Activated CD8-positive, alpha-beta memory T cell treated with anti-CD3 and anti-CD28 coated beads for 36 hours (primary cell): Measurements from ENCODE around the gene KCNMA1. TPM values are rescaled to one million over a fixed set of nuclear protein-coding genes. Genes with fewer than 3 reads are reported as not detected.
"Not testable (repeated sequence)": the region's sequence is repeated elsewhere in the genome, so short reads cannot be mapped to it uniquely, and the experiment has no call there.

Source experiments
- CTCF ChIA-PET: fragments of 350-600 bp; sonication (Branson Sonifier 250); formaldehyde crosslinking; loops from one replicate; lab custom pipeline; 2021; ENCODE audit warnings: antibody characterized with exemption; lab: Charles Lee
- POLR2A ChIA-PET: fragments of 350-600 bp; sonication (Branson Sonifier 250); formaldehyde crosslinking; loops from one replicate; lab custom pipeline; 2021; ENCODE audit warnings: antibody characterized with exemption; lab: Charles Lee
- total RNA-seq, 2 experiments: library from RNA; stranded (reverse); gene quantifications; one replicate each; pipeline ENCODE4 v1.2.3, GENCODE V29; 2021

The KCNMA1 gene
- total RNA-seq, 2 experiments from 2014 or later: not detected

DNA sequence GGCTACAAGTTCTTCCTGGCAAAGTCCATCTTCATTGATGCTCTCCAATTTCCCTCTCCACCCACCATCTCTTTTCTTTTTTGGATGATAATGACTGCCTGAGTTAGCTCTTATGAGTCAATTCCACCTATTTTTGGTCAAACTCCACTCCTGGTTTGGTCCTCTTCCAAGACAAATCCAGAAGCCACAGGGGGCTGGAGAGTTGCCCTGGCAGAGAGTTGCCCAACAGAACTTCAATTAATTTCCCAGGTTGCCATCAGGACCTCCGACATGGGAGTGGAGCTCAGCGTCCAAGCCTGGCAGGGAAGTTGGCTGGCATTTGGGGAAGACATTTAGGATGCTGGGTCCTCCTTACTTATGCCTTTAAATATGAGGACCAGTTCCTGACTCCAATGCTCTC lies 29.2 kb upstream of the KCNMA1 start:
- POLR2A ChIA-PET: no interaction called here
- CTCF ChIA-PET: no interaction called here

DNA sequence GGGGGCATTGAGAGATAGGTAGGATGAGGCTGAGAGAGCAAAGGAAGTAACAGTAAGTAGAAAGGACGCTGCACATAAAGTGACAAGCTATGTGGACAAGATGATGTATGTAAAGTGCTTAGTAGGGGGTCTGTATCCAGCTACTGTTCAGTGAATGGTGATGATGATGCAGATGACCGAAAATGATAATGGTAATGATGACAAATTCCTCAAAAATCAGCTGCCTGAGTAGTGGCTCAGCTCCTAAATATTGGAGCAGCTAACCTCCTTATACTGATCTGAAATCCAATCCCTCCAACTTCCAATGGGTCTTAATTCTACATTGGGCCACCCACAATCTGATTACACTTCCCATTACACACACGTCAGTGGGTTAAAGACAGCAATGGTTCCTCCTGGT lies 27.1 kb upstream of the KCNMA1 start:
- ChIA-PET CTCF (no interaction called here), POLR2A (no interaction called here)

GRCh38 chr10:77664008-77664407 lies 26.4 kb upstream of the KCNMA1 start:
- POLR2A ChIA-PET: no interaction called here
- CTCF ChIA-PET: no interaction called here

GRCh38 chr10:77661674-77662073 lies 24.1 kb upstream of the KCNMA1 start:
- ChIA-PET CTCF (no interaction called here), POLR2A (no interaction called here)

DNA sequence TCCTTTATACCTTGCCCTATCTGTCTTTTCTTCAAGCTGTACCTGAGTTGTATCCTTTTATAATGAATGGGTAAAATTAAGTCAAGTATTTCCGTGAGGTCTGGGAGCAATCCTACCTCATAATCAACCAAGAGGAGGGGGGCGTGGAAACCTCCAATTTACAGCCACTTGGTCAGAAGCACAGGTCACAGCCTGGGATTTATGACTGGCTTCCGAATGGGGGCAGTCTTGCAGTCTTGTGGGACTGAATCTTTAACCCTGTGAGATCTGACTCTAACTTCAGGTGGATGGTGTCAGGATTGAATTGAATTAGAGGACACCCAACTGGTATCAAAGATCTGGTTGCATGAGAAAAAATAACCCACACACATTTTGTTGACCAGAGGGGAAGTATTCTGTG lies 23.5 kb upstream of the KCNMA1 start:
- POLR2A ChIA-PET: no interaction called here
- CTCF ChIA-PET: no interaction called here

GRCh38 chr10:77659046-77659670 lies 21.6 kb upstream of the KCNMA1 start:
- CTCF ChIA-PET, POLR2A ChIA-PET: not testable (repeated sequence)

DNA sequence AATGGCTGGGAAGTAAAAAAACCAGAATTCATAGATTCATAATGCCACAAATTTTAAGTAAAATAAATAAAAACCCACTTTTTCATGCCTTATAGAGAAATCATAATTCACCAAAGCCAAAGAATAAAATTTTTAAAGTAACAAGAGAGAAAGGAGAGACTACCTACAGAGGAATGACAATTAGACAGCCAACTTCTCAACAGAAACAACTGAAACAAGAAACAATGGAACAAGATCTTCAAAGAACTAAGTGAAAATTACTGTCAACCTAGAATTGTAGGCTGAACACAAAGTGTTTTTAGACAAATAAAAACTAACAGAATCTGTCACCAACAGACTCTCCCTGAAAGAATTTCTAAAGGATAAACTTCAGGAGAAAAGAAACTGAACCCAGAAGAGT lies 15.6 kb upstream of the KCNMA1 start:
- ChIA-PET CTCF (interaction anchor here (1.2 kb wide), 1 partner anchor 12 kb away, joined by 5 read pairs; no protein-coding TSS in a partner anchor), POLR2A (no interaction called here)

GRCh38 chr10:77649333-77650331 lies 12.0 kb upstream of the KCNMA1 start:
- ChIA-PET POLR2A (no interaction called here), CTCF (no interaction called here)

GRCh38 chr10:77648472-77648871 lies 10.9 kb upstream of the KCNMA1 start:
- CTCF ChIA-PET: no interaction called here
- POLR2A ChIA-PET: no interaction called here

DNA sequence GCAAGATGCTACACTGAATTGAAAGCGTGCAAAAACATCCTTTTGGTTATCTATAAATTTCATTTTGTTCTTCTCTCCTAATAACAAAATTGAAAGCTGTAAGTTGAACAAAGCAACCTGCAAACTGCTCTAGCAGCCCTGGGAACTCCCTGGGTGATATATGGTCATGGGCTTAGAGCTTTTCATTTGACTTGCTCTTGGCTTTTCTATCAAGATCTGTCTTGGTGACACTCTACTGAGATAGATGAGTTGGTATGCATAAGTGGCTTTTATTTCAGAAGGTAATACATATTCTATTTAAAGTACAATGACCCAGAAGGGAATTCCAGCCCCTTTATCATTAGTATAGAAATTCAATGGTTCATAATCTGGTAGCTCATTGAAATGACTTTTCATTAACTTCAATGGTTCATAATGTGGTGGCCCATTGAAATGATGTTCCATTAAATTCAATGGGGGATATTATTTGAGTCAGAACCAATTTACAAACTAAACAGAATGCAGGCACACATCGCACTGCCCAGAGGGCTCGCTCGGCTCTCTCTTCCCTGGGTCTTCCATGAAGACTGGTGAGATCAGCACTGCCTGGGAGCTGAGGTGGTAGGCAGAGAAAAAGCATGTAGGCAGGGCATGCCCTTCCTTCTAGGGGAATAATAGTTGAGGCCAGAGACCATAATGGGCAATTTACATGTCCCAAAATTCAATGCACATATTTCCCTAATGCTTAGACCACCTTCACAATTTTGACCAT lies 10.1 kb upstream of the KCNMA1 start:
- ChIA-PET CTCF (no interaction called here), POLR2A (no interaction called here)

DNA sequence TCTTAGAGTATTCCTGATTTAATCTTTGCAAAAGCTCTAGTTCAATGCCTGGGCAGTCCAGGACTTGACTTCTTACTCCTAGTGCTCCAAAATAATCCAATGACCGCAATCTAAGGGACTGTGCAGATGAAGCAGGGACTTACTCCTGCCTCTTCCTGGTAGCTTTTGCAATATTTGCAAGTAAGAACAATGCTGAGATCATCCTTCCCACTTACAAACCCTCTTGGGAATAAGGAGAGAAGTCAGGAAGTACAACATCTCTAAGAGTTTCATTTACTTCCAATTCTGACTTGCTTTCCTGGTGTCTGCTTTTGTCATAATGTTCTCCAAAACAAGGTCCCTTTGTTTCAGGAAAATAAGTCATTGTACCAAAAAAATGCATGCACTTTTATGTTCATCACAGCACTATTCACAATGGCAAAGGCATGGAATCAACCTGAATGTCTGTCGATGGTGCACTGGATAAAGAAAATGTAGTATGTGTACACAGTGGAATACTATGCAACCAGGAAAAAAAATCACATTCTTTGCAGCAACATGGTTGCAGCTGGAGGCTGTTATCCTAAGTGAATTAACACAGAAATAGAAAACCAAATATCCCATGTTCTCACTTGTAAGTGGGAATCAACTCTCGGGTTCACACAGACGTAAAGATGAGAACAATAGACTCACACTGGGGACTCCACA lies 7.1 kb upstream of the KCNMA1 start:
- POLR2A ChIA-PET: no interaction called here
- CTCF ChIA-PET: interaction anchor here (1.0 to 2.1 kb wide), 4 partner anchors 13 to 479 kb away, joined by 3 to 5 read pairs (median 4); no protein-coding TSS in a partner anchor

GRCh38 chr10:77643795-77644468 lies 6.3 kb upstream of the KCNMA1 start:
- CTCF ChIA-PET: interaction anchor here (0.9 to 2.1 kb wide), 5 partner anchors 12 to 484 kb away, joined by 3 to 5 read pairs (median 3); no protein-coding TSS in a partner anchor
- POLR2A ChIA-PET: no interaction called here

DNA sequence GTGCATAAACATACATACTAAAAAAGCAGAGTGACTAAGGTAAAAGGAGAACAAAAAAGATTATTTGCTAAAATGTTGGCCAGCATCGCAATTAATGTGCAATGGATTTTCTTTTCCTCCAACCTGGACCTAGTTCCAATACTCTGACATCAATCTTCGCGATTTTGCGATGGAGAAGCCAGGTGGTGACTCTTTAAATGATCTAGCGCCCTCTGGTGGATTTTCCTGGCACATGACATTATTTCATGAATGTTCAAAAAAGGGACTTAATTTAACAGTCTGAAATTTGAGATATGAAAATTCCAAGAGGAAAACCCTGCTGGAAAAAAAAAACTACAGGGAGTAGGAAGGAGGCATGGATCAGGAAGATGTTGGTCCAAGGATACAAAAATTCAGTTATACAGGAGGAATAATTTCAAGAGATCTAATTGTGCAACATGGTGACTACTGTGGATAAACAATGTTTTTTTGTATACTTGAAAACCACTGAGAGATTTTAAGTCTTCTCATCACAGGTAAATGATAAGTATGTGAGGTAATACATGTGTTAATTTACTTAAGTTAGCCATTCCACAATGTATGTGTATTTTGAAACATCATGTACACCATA lies 4.3 kb upstream of the KCNMA1 start:
- ChIA-PET CTCF (interaction anchor here (0.7 to 2.0 kb wide), 6 partner anchors 11 to 476 kb away, joined by 3 to 12 read pairs (median 4); no protein-coding TSS in a partner anchor), POLR2A (no interaction called here)

DNA sequence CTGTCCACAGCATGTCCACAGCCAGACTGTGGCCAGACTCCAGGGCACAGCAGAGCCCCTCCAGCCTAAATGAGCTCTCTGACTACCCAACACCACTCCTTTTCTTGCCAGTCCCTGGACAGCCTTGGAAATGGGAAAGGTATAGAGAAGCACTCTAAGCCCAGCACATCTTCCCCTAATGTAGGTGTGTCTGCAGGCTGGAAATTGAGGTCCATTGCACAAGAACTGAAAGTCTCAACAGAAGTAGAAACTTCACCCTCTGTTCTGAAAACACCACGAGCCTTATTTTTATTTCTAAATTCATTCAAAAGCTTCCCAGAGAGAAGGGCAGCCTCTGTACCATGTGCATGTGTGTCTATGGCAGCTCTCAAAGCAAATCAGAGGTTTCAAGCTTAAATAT lies 3.7 kb upstream of the KCNMA1 start:
- POLR2A ChIA-PET: no interaction called here
- CTCF ChIA-PET: interaction anchor here (0.6 to 2.0 kb wide), 8 partner anchors 11 to 1102 kb away, joined by 3 to 12 read pairs (median 4); no protein-coding TSS in a partner anchor

DNA sequence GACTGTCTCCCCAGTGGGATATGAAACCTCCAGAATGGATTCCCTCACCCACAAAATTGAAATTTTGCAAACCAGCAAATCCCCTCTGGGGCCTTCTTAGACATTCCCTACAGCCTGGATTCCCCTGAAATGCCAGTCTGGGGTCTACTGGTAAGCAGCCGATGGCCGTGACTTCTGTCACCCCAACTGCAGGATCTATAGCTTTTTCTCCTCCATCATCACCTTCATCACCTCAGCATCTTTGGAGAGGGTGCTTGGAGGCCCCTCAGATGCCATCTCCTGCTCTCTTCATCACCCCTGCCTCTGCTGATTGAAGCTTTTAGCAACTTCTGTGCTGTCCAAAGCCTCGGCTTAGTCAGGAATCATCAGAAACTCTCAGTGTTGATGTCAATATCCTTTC lies 2.6 kb upstream of the KCNMA1 start:
- CTCF ChIA-PET: no interaction called here
- POLR2A ChIA-PET: no interaction called here

DNA sequence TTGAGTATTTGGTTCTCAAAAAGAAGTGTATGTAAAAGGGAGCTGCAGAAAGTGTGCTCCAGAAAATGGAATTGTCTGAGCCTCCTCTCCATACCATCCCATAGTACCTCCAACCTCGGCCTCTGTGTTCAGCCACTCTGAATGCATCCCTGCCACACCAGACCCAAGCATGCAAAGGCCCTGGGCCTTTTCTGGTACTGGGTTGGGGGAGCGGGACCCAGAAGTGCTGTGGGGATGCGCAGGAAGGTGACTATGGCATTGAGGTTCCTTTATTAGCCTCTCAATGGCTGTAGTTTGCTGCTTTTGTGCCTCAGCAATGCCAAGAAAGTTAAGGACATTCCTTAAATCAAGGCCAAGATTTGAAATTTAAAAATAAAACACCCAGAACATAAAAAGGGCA lies 2.1 kb upstream of the KCNMA1 start:
- ChIA-PET CTCF (no interaction called here), POLR2A (no interaction called here)

GRCh38 chr10:77638321-77639101 lies 903 bp upstream of the KCNMA1 start:
- ChIA-PET CTCF (no interaction called here), POLR2A (no interaction called here)
